Activated naive CD4-positive, alpha-beta T cell treated with anti-CD3 and anti-CD28 coated beads, Interleukin-2, amount 50 U/mL, for 16 hours (primary cell): ENCODE results near the gene DCXR.

Experiments
- DNase-seq: peaks from one replicate; pipeline ENCODE4 v3.0.0-alpha.2; 2020

Gene DCXR

GRCh38 chr17:82008941-82009405 lies 28.5 kb downstream of the DCXR start:
- DNase-seq: no peak

- DNase-seq: no peak
Measured at GRCh38 chr17:82008258-82008940, 29.1 kb downstream of the DCXR start.

GRCh38 chr17:82007495-82008257 lies 29.8 kb downstream of the DCXR start:
- DNase-seq: no peak

- DNase-seq: no peak
Measured at GRCh38 chr17:82007228-82007494, 30.3 kb downstream of the DCXR start.

GRCh38 chr17:82006468-82007227 lies 30.8 kb downstream of the DCXR start:
- DNase-seq: no peak

- DNase-seq: no peak
Measured at GRCh38 chr17:82005701-82006348, 31.7 kb downstream of the DCXR start.

GRCh38 chr17:82004517-82005455 lies 32.7 kb downstream of the DCXR start:
- no peak for DNase-seq

GRCh38 chr17:82003411-82004381 lies 33.8 kb downstream of the DCXR start:
- no peak for DNase-seq

- no peak for DNase-seq
Measured at GRCh38 chr17:82001571-82002056, 35.9 kb downstream of the DCXR start.

GRCh38 chr17:82000803-82001570 lies 36.5 kb downstream of the DCXR start:
- DNase-seq: no peak

GRCh38 chr17:81999976-82000802 lies 37.3 kb downstream of the DCXR start:
- DNase-seq: no peak

- DNase-seq: no peak
Measured at GRCh38 chr17:81999587-81999975, 37.9 kb downstream of the DCXR start.

- DNase-seq: no peak
Measured at GRCh38 chr17:81998691-81999438, 38.6 kb downstream of the DCXR start.

GRCh38 chr17:81998212-81998611 lies 39.3 kb downstream of the DCXR start:
- DNase-seq: no peak

GRCh38 chr17:81996757-81997441 lies 40.6 kb downstream of the DCXR start:
- no peak for DNase-seq

- DNase-seq: no peak
Measured at GRCh38 chr17:81996232-81996756, 41.2 kb downstream of the DCXR start.

GRCh38 chr17:81995463-81996231 lies 41.9 kb downstream of the DCXR start:
- DNase-seq: no peak
